Sciatic nerve (tissue), 2 donors: ENCODE data around the gene PRKG1. TPM values are rescaled to one million over a fixed set of nuclear protein-coding genes. Genes with fewer than 3 reads are reported as not detected.
A peak's percentile ranks its signal among the peaks of the same experiment; 100 is the strongest.
"Not testable (repeated sequence)": the region's sequence is repeated elsewhere in the genome, so short reads cannot be mapped to it uniquely, and the experiment has no call there.

ENCODE experiments used
- ATAC-seq: fragments of 200-7000 bp; cut with Tn5 transposase; one replicate; pipeline ENCODE4 v1.9.1; 2020; ENCODE audit warnings: mild to moderate bottlenecking, moderate library complexity
- DNase-seq: peaks from one replicate; pipeline ENCODE4 v3.0.0-alpha.2; 2020; ENCODE audit warnings: low spot score
- intact Hi-C: fragments of 100-400 bp; cut with DNase I; formaldehyde crosslinking; loops from one replicate; pipeline ENCODE4 v1.14.2; 2022
- total RNA-seq: library from RNA; stranded (reverse); fragmentation: NEBNext Ultra II Directional; extraction: Animal tissue kit (Norgen Biotek cat#: 25700); gene quantifications from one replicate; pipeline ENCODE4 v1.2.1, GENCODE V29; 2021
- donor health status: DM: no; HTN: no; CAD: no.
- donor health status: DM: no; HTN: no; CAD: no.

Gene PRKG1
- total RNA-seq, 1 donor from 2014 or later: 20.0 TPM

- intact Hi-C loops: no loop called here
- DNase-seq (no peak), ATAC-seq (no peak)
These were observed 129.8 kb downstream of the PRKG1 start for GRCh38 chr10:51204066-51204465.

GRCh38 chr10:51204701-51205100 lies 130.4 kb downstream of the PRKG1 start:
- ATAC-seq (no peak), DNase-seq (no peak)
- intact Hi-C loops: no loop called here

- intact Hi-C loops: no loop called here
- DNase-seq (no peak), ATAC-seq (peak; percentile 45)
These were observed 132.2 kb downstream of the PRKG1 start for GRCh38 chr10:51206500-51206899.

DNA sequence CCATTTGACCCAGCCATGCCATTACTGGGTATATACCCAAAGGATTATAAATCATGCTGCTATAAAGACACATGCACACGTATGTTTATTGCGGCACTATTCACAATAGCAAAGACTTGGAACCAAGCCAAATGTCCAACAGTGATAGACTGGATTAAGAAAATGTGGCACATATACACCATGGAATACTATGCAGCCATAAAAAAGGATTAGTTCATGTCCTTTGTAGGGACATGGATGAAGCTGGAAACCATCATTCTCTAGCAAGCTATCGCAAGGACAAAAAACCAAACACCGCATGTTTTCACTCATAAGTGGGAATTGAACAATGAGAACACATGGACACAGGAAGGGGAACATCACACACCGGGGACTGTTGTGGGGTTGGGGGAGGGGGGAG lies 138.7 kb downstream of the PRKG1 start:
- intact Hi-C loops, ATAC-seq, DNase-seq: not testable (repeated sequence)

DNA sequence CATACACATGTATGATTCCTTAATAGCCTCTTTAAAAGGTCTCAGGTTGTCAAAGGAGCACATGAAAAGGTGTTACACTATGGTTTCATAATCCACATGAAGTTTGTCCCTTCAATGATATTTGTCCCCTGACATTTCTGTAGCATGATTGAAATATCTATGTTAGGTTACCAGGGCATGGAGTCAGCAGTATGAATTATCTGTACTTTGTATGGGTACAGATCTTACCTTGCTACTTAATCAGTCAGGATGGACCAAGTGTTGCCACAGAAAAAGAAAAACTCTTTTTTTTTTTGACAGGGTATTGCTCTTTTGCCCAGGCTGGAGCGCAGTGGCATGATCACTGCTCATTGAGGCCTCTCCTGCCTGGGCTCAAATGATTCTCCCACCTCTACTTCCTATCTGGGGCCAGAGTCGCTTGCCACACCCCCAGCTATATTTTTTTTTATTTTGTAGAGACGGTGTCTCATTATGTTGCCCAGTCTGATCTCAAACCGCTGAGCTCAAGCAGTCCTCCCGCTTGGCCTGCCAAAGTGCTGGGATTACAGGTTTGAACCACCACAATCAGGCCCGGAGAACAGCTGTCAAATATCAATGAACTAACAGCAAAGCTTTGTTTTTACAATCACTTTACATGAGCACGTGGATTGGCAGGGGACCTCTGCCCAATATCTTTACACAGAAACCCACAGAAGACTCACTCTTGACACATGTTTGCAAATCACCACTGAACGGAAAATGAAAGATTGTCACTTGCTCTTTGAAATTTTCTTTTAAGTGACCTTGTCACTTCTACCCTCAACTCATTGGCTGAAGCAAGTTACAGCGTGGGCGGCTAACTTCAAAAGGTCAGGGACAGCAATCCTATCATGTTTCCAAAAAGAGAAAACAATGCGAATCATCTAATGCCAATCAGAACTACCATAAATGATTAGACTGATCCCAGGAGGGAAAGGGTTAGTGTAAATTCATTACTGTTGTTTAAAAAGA lies 140.2 kb downstream of the PRKG1 start:
- intact Hi-C loops: no loop called here
- no peak for DNase-seq
- no peak for ATAC-seq

- DNase-seq (no peak), ATAC-seq (no peak)
- intact Hi-C loops: no loop called here
These were observed 141.9 kb downstream of the PRKG1 start for GRCh38 chr10:51215951-51216834.

DNA sequence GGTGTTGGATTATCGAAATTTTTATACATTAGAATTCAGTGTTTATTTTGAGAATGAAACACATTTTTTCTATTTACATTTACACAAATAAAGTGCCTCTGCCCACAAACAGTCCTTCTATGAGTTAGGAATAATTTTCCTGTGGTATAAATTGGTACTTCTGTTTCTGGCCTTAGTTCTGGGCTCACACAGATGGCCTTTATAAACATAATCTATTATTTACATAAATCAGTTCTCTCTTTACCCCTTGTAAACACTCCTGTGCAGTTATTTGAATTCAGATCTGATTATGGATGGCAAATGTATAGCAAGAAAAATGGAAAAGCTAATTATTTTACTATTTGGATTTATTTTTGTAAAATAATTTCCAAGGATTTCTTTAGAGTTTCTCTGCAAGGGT lies 143.2 kb downstream of the PRKG1 start:
- intact Hi-C loops: no loop called here
- no peak for DNase-seq
- no peak for ATAC-seq

GRCh38 chr10:51224671-51225161 lies 150.4 kb downstream of the PRKG1 start:
- DNase-seq (no peak), ATAC-seq (peak; percentile 76)
- intact Hi-C loops: no loop called here

DNA sequence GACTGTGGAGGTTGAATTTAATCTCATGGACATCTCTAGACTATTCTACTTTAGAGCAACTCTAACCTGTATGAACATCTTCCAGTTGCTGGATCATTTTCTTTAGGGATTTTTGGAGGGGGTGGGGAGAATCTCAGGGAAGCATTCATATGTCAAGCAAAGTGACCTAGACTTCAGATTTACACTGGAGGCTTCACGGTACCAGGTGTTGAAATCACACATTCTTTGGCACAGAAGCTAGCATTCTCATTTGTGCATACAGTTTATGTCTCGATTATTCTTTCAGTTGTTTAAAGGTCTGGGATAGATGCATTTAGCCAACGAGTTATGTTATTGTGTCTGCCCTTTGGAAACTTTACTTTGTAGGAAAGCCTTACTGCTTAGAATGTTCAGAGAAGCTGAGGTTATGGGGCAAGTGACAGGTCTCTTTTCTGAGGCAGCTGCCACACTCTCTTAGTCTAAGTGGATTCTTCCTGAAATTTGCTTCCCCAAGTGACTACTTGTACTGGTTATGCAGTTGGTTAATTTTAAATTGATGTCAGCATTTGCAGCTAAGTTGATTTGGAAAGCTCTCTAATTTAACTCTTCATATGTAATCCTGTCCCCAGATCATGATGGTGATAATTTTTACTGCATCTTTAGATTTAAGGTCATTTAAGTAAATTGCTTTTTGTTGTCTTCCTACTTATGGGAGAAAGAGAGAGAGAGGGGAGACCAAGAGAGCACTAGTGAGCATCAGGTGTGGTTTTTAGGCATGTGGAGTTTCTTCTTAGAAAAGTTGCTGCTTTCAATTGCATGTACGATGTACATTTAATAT lies 153.8 kb downstream of the PRKG1 start:
- ATAC-seq (no peak), DNase-seq (no peak)
- intact Hi-C loops: no loop called here

GRCh38 chr10:51228714-51229100 lies 154.4 kb downstream of the PRKG1 start:
- intact Hi-C loops: no loop called here
- ATAC-seq (no peak), DNase-seq (no peak)

DNA sequence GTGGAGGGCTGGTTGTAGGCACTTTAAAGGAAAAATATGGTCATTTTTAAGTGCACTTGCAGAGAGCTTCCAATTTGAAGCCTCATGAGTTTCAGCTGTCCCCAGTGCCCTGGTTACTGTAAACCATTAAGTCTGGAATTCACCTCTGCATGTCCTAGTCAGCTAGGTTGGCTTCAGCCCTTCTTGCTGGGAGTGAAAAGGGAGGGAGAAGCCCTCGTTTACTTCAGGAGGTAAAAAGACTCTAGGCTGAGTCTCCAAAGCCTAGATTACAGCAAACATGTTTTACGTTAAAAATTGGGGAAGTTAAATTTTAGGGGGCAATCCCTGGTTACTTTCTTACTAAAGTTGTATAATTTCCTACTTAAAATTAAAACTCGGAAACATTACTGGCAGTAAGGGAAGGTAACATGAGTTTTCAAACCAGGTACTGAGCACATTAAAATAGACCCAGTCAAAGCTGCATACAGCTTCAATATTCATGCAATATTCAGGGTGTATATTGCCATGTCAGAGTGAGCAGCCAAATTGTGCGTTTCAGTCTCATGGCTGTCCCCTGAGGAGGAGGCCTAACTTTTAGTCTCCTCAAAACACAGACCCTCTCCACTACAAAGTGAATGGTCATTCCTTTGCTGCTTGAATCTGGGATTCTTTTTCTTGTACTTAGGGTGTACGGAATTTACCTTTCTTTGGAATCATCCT lies 156.7 kb downstream of the PRKG1 start:
- ATAC-seq (no peak), DNase-seq (no peak)
- intact Hi-C loops: no loop called here

DNA sequence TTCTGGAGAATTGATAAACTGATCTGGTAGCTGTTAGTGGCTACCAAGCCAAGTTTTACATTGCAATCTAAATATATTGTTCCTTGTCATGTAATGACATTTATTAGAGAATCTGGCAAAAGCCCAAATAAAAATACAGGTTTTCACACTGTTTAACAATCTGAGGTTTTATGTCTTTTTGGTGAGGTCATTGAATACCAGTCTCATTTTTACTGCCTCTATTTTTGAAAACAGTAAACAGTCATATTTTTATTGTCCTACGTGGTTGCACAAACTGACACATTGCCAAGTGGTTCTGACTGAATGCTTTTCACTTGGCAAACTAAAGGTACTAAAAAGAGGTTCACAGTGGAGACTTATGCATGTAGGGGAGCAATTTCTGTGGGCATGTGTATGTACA lies 157.5 kb downstream of the PRKG1 start:
- ATAC-seq (no peak), DNase-seq (no peak)
- intact Hi-C loops: no loop called here

DNA sequence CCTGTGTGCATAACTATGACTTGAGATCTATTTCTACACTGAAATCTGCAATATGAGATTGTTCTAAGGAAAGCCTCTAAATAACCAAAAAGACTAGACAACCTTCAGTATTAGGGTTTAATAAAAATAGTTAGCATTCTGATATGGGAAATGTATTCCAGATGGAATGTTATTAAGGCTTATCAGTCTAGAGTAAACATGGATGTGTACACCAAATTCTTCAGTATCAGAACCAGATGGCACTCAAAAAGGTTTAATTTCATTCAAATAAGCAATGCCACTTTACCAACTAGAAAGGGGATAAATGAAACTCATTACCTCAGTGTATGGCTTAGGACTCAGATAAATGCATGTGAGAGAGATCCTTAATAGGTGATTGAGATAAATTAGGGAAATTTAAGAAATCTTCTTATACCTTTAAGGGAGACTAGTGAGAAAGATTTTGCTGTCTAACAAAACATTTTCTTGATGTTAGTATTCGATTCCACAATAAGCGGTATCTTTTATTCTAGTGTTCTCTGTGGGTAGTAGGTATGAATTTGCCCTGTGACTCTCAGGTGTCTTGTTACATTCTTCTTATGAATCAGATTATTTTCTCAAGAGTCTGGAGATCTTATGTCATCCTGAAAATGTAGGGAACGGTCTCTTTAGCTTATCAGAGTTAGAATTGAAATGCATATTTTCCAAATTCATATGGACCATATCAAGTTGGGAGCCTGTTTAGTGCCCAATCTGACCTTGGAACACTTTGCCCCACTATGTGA lies 159.2 kb downstream of the PRKG1 start:
- intact Hi-C loops: no loop called here
- ATAC-seq (no peak), DNase-seq (no peak)

- DNase-seq (no peak), ATAC-seq (no peak)
- intact Hi-C loops: no loop called here
These were observed 161.6 kb downstream of the PRKG1 start for GRCh38 chr10:51235865-51236264.

GRCh38 chr10:51239006-51239405 lies 164.7 kb downstream of the PRKG1 start:
- DNase-seq (no peak), ATAC-seq (peak; percentile 60)
- intact Hi-C loops: no loop called here

GRCh38 chr10:51241461-51241860 lies 167.2 kb downstream of the PRKG1 start:
- ATAC-seq (no peak), DNase-seq (no peak)
- intact Hi-C loops: no loop called here

DNA sequence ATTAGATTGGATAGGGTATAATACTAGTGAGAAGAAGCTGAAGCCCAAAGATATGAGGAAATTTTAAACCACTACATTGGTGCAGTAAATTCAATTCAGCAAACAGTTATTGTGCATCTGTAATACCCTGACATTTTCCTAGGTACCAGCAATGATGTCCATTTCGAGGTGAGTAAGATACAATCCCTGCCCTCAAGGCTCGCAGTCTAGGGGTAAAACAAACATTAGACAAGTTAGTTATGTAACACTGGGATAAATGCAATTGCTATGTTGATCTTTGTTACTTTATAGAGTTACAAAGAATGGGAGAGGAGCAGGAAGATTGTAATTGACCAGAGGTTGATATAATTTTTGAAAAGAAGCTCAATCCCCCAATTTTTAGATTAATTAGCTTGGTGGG lies 168.1 kb downstream of the PRKG1 start:
- DNase-seq (no peak), ATAC-seq (no peak)
- intact Hi-C loops: no loop called here

DNA sequence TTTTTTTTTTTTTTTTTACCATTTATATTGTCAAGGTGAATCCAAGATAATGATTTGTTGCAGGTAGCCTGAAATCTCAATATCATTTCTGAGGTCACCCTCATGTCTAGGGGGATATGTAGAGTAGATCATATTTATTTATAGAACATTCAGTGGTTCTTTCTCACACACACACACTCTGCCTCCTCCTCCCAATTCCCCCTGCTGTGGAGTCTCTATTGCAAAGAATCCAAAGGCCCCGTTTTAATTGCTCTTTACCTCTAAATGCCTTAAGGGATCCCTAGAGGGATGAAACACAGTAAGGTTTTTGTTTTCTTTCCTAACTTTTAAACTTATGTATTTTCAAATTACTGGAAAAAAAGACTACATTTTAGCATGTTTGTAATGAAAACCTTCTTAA lies 170.0 kb downstream of the PRKG1 start:
- DNase-seq (no peak), ATAC-seq (peak; percentile 43)
- intact Hi-C loops: no loop called here
